HG02759 (cell line): Measurements from ENCODE around the gene INPP5E.

Experiments
- ATAC-seq: cut with Tn5 transposase; IDR thresholded peaks from one replicate; pipeline ENCODE4 v1.9.1; 2021; ENCODE audit warnings: mild to moderate bottlenecking, moderate library complexity; ENCODE audit not compliant: unreplicated experiment

The INPP5E gene

DNA sequence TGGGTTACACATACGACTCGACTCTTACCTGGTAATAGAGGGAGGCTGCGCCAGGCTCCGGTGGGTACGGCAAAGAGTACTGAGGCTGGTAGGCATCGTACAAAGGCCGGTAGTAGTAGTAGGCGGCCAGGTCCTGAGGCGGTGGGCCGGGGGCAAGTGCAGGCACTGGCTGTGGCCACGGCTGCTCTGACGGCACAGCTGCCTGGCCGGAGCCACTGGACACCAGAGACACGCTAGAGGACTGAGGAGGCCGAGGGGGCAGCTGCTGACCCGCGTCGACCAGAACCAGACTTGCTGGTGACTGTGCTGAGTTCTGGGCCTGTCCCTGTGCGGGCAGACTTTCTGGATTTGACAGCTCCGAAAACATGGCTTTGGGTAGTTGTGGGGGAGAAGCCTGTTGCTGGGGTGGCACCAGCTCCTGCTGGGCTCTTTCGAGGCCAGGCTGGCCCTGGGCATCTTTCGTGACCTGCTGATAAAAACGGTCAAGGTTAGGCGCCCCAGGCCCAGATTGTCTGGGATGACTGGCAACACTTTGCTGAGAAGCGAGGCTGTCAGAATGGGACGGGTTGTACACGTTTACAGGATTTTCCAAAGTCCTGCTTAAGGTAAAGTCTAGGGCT is 34.5 kb upstream of the INPP5E start:
- ATAC-seq: no peak

- no peak for ATAC-seq
Observed at GRCh38 chr9:136473354-136473721, 33.7 kb upstream of the INPP5E start.

DNA sequence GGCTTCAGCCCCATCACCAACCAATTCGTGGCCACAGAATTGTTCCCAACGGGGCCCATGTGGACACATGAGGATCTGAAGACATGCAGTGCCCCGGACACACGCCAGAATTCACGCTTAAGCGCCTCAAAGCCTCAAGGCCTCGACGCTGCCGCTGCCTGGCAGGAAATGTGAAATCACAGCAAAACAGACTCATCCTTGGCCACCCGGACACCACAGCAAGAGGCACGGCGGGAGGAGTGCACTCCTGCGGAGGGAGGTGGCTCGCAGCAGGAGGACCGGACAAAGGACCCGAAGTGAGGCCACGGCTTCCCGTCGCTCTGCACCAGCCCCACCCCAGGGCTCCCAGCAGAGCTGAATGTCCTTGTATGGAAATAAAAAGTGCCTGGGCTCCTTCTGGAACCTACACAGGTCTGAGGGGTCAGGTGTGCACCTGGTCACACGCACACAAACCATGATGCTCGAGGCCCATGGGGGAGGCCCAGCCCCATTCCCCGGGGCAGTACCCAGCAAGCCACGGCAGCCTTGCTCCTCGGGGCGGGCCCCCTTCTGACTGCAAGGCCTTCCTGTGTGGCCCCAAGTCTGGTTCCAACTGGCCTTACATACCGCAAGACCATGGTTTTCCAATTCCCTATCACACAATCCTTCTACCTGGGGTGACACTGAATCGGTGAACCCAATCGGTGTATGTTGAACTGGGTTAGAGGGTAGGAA is 33.2 kb upstream of the INPP5E start:
- no peak for ATAC-seq

DNA sequence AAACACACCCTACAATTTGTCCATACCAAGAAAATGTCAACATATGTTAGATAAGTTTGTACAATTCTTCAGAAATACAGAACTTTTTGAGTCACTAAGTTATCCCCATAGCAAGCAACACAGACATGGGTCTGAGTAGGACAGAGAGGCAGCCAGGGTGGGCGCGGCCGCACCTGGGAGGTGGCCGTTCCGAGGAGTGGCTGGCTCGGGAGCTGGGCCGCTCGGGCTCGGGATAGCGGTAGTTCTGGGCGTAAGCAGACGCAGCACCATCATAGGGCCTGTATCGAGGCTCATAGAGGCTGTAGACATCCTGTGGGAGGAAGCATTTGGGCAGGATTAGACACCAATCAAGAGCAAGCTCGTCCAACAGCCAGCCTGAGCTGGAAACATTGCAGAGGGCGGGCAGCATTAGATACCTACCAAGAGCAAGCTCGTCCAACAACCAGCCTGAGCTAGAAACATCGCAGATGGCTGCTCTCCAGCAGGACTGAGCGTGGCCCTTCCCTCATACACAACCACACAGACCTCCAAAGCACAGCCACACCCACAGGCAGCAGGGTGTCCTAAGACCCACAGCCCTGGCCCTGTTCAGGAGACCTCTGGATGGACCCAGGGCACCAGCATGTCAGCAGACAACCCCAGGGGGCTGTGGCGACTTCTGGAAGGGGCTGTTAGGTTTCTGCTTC is 32.3 kb upstream of the INPP5E start:
- no peak for ATAC-seq

DNA sequence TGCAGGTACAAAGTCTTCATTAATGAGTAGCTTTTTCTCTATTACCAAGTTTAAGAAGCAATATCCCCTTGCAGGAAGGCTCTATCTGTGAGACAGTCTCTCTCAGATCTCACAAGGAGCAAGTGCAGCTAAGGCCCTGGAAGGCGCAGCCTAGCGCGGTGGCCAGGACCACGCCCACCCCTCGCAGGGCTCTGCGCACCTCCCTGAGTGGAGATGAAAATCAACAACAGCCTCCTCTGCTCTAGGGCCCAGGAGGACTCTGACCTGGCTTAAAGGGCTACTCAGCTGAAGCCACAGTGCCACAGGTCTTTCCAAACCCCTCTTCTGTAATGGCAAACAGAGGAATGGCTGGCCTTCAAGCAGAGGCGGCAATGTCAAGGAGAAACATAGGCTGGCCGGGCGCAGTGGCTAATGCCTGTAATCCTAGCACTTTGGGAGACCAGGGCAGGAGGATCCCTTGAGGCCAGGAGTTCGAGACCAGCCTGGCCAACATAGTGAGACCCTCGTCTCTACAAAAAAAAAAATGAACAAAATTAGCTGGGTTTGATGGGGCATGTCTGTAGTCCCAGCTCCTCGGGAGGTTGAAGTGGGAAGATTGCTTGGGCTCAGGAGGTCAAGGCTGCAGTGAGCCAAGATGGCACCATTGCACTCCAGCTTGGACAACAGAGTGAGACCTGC is 31.3 kb upstream of the INPP5E start:
- ATAC-seq: no peak

DNA sequence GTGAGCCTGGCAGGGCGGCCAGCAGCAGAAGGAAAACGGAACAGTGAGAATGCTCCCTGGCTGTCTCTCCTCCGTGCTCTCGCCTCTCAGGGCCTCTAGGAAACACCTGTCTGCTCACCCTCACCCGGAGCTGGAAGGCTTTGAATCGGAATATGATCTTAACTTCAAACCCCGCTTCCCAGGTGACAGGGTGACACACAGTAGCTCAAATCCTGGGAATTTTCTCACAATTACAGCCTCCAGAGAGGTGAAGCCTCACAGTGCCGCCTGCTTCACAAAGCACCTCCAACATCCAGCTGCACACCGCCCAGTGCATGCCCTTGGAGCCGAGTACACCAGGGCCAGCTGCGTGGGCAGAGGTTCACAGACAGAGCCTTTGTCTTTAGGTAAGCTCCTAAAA is 30.7 kb upstream of the INPP5E start:
- ATAC-seq: no peak

GRCh38 chr9:136467766-136468165 is 28.1 kb upstream of the INPP5E start:
- ATAC-seq: no peak

DNA sequence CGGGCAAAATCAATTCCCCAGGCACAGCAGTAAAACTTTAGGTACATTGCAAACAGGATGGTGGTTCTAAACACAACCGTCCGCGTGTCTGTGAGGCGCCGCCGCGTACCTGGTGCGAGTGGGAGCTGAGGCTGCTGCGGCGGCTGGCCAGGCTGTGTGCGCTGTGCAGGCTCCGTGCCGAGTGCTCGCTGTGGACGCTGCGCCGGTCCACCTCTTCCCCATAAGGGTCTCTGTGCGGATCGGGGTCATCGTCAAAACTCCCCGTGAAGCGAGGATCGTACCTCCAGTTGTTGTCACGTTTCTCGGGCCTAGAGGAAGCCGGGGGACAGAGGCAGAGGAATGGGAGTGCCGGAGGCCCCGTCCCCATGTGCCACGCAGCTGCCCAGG is 26.5 kb upstream of the INPP5E start:
- ATAC-seq: no peak

DNA sequence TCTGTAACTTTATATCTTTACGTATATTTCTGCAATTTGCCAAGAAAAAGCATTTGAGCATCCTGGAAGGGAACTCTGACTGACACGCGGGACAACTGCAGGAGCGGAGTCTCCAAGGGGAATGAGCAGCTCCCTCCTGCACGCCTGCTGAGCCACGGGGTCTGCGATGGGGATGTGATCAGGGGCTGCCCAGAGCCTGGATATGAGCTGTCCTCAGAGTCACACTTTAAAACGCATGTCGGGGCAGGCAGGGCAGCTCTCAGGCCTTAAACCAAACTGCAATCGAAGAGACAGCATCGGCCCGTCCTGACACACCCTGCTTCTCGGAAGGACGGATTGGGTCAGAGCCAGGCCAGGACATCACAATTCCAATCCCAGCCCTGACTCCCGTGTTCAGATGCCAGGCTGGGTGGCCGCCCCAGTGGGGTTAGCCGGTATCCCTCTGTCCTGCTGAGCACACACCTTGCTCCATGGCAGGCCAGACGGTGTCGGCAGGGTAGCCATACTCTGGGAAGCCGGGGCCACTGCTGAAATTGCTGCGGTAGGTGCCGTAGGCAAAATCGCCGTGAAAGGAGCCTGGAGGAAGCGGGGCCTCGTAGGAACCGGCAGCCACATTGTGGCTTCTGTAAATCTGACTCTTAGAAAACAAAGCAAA is 26.0 kb upstream of the INPP5E start:
- ATAC-seq: no peak

DNA sequence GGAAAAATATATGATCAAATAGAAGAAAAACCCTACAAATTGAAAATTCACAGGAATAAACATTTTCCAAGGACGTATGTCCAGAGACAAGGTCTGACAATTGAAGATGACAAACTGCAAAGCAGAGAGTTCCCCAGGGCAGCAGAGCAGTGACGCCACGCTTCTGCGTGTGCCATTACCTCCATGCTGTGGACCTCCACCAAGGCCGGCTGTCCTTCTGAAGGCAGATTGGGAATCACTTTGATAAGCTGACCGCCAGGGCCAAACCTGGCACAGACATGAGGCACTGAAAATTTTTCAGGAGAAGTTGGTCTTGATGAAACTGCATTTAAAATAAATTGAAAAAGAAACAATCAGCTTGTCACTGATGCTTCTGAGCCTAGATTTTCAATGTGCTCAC is 24.6 kb upstream of the INPP5E start:
- ATAC-seq: no peak

DNA sequence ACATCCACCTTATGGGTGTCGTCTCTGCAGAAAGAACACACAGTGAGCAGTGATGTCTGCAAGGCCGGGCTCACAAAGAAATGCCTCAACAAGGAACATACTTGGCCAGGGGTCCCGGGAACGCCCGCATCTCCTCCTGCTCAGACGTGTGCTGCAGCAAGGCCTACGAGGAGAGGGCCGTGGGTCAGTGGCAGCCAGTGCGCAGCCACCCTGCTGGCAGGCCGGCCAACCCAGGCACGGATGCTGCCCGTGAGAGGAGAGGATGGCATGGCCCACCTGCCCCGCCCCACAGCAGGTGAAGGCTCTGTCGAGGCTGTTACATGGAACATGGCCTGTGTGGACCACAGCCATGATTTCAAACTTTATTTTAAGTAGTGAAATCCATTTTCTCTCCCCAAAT is 23.9 kb upstream of the INPP5E start:
- ATAC-seq: no peak

GRCh38 chr9:136462664-136463063 is 23.0 kb upstream of the INPP5E start:
- ATAC-seq: no peak

DNA sequence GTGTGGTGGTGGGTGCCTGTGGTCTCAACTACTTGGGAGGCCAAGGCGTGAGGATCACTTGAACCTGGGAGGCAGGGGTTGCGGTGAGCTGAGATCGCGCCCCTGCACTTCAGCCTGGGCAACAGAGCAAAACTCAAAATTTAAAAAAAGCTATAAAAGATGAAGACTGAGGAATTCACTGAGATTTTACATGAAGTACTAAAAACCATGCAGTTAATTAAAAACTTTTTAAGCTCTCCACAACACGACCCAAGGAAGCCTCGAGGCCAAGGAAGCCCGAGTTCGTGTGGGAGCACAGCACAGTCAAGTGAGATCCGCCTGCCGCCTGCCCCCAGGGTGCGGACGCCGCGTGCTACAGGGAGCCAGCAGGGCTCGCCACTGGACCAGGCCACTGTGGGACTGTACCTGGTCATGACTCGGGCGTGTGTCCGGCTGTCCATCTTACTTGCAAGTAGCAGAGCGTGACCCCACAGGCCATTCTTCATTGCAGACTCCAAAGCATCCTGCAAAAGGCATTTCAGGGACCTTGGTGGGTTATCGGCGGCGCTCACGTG is 21.2 kb upstream of the INPP5E start:
- ATAC-seq: no peak

DNA sequence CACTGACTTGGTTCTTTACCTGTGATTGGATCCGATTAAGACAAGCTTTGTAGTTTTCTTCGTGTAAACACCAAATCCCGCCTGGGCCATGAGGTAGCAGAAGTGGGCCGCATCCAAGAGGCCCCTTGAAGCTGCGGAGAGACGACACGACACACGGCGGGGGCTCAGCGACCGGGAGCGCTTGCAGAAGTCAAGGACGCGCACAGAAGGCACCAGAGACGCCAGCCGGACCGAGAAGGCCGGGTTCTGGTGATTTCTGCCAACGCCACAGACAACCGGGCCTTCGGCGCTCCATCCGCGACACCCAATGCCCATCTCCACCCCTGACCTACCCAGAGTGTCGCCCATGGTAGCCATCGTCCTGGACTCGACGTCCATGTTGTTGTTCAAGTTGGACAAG is 19.8 kb upstream of the INPP5E start:
- no peak for ATAC-seq

GRCh38 chr9:136457326-136457725 is 17.7 kb upstream of the INPP5E start:
- no peak for ATAC-seq

GRCh38 chr9:136456258-136456657 is 16.6 kb upstream of the INPP5E start:
- no peak for ATAC-seq

- ATAC-seq: no peak
Observed at GRCh38 chr9:136455043-136456002, 15.7 kb upstream of the INPP5E start.

DNA sequence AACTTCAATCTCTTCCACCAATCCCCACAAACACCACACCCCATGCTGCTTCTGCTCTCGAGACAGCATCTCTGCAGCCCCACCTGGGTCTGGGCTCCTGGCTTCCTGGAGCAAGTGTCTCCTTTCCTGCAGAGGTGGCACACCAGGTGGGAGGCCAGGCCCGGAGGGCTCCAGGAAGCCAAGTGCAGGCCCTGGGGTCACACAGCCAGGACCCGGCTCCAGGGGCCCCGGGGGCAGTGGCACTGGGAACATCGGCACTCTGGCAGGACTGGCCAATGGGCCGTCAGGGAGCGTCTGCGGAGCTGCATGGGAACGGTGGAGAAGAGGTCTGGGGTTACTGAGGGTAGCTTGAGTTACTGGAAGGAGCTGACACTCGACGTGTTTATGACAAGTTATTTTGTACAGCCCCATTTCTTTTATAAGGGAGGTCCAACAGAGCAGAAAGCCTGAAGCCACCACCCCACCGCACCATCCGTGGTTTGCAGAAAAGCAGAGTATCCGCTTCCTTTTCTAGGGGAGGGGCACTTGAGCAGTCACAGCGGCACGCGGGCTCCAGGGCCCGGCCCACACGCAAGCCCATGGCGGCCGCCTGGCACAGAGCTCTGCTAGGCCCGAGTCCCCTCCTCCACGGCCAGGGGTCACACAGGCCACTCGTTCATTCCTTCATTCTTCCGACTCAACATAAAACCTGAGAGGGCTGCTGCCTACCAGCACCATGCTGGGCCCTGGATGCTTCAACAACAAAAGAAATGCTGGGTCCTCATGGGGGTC is 14.6 kb upstream of the INPP5E start:
- ATAC-seq: no peak

DNA sequence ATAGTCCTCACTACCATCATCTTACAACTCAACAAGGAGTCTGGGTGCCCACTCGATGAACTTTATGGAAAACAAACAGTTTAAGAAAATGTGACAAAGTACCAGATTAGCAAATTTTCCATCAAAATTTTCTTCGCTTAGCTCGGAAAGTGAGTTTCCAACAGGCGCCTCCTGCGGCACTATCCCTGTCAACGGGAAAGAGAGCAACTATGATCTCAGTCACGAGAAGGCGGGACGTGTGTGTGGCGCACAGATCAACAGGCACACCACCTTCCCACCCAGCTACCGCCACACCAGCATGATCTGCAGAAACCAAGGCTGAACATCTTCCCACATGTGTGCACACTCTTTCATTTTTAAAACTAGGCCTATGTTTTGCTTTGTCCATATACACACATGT is 13.7 kb upstream of the INPP5E start:
- no peak for ATAC-seq
